Stimulated activated CD4-positive, alpha-beta T cell treated with anti-CD3 and anti-CD28 coated beads, Interleukin-12 subunit alpha, Interleukin-12 subunit beta, amount 100 ng/mL, for 4 hours (primary cell): ENCODE data around the gene MID1.

Experiments used
- DNase-seq: peaks from one replicate; pipeline ENCODE4 v3.0.0-alpha.2; 2020

Gene MID1

GRCh38 chrX:10420134-10420533, 200.3 kb downstream of the MID1 start:
- DNase-seq, result no peak

GRCh38 chrX:10416424-10416823, 204.0 kb downstream of the MID1 start:
- no peak for DNase-seq

- no peak for DNase-seq
Measured at GRCh38 chrX:10415306-10416001, 204.9 kb downstream of the MID1 start.

- DNase-seq, result no peak
Measured at GRCh38 chrX:10414862-10415261, 205.5 kb downstream of the MID1 start.

- DNase-seq, result no peak
Measured at GRCh38 chrX:10414156-10414824, 206.1 kb downstream of the MID1 start.

- DNase-seq, result no peak
Measured at GRCh38 chrX:10404436-10404835, 215.9 kb downstream of the MID1 start.

GRCh38 chrX:10401239-10401638, 219.1 kb downstream of the MID1 start:
- no peak for DNase-seq

- no peak for DNase-seq
Measured at GRCh38 chrX:10399043-10399741, 221.2 kb downstream of the MID1 start.

GRCh38 chrX:10398215-10398614, 222.2 kb downstream of the MID1 start:
- DNase-seq, result no peak

- no peak for DNase-seq
Measured at GRCh38 chrX:10397349-10397748, 223.0 kb downstream of the MID1 start.

GRCh38 chrX:10395643-10396042, 224.7 kb downstream of the MID1 start:
- DNase-seq, result no peak
